HepG2 (cell line): ENCODE measurements around the gene TUBB2B. TPM values are rescaled to one million over a fixed set of nuclear protein-coding genes. Genes with fewer than 3 reads are reported as not detected.

Source experiments
- ATAC-seq: fragments of 200-7000 bp; cut with Tn5 transposase; 3 replicates; pipeline ENCODE4 v1.9.1; 2020; ENCODE audit warnings: mild to moderate bottlenecking, moderate library complexity
- BruUV-seq: library from RNA; stranded (reverse); fragments of 400-500 nt; replicated peaks from 2 replicates; lab custom pipeline; 2021; lab: Mats Ljungman, UMichigan
- CTCF ChIA-PET: fragments of 300-600 bp; formaldehyde crosslinking; extraction: SDS; loops from one replicate; lab custom pipeline; 2021; ENCODE audit warnings: low total read pairs, inconsistent platforms, low intra/inter-chr PET ratio; lab: Yijun Ruan, JAX
- POLR2A ChIA-PET: fragments of 350-600 bp; sonication (Branson Sonifier 250); formaldehyde crosslinking; loops from one replicate; lab custom pipeline; 2020; ENCODE audit warnings: antibody characterized with exemption, inconsistent platforms; lab: Yijun Ruan, JAX
- DNase-seq: peaks from one replicate; pipeline ENCODE4 v3.0.0-alpha.2; 2015; ENCODE audit warnings: low spot score
- FAIRE-seq: peaks from 3 replicates; lab custom pipeline; 2011; peaks lifted over from hg19 to GRCh38; lab: Jason Lieb, UNC
- H2AFZ ChIP-seq: one replicate; pipeline ENCODE4 v1.6.1; 2011; ENCODE audit warnings: low read length, inconsistent platforms
- H3K27ac ChIP-seq: fragments of 300-600 bp; 3 replicates; pipeline ENCODE4 v1.8.0; 2011; ENCODE audit warnings: mixed run types, mild to moderate bottlenecking, mixed read lengths, low read length, inconsistent platforms; ENCODE audit not compliant: insufficient read depth; ENCODE audit errors: extremely low read length
- H3K27me3 ChIP-seq, 2 experiments: fragments of 200-600 bp in 1 of 2; 2 replicates in 1 of 2; 3 replicates in 1 of 2; pipeline versions ENCODE4 v1.6.0 to v1.8.0; 2011; ENCODE audit warnings: low read length in 2 of 2, mild to moderate bottlenecking in 2 of 2, moderate library complexity in 2 of 2, inconsistent platforms in 1 of 2; ENCODE audit not compliant: insufficient read depth in 2 of 2, control insufficient read depth in 1 of 2
- H3K36me3 ChIP-seq, 2 experiments: fragments of 200-600 bp in 1 of 2; replicated peaks in 1 of 2; 2 replicates in 1 of 2; 3 replicates in 1 of 2; pipeline versions ENCODE4 v1.5.1 to v1.8.0; 2011; ENCODE audit warnings: low read length in 2 of 2, inconsistent platforms in 1 of 2; ENCODE audit not compliant: insufficient read depth in 2 of 2, control insufficient read depth in 1 of 2
- H3K4me1 ChIP-seq: 2 replicates; pipeline ENCODE4 v1.5.1; 2012; ENCODE audit warnings: low read length, inconsistent platforms; ENCODE audit not compliant: insufficient read depth
- H3K4me2 ChIP-seq: 2 replicates; pipeline ENCODE4 v1.6.0; 2011; ENCODE audit warnings: low read depth, low read length, inconsistent platforms
- H3K4me3 ChIP-seq, 3 experiments: fragments of 200-600 bp in 1 of 3; sonication (generic), shearing (Covaris generic) in 1 of 3; replicated peaks in 1 of 3; 2 replicates each; pipeline ENCODE4 v1.5.1; 2011 to 2016; ENCODE audit warnings: low read length in 3 of 3, inconsistent platforms in 2 of 3, low read depth in 2 of 3, mild to moderate bottlenecking in 2 of 3, control low read depth in 1 of 3, mixed read lengths in 1 of 3; ENCODE audit not compliant: insufficient read depth in 1 of 3
- H3K79me2 ChIP-seq: one replicate; pipeline ENCODE4 v1.6.1; 2011; ENCODE audit warnings: low read length, inconsistent platforms; ENCODE audit not compliant: insufficient read depth
- H3K9ac ChIP-seq: 2 replicates; pipeline ENCODE4 v1.6.0; 2011; ENCODE audit warnings: mild to moderate bottlenecking, low read depth, low read length, inconsistent platforms; ENCODE audit not compliant: insufficient read depth
- H3K9me3 ChIP-seq: 2 replicates; pipeline ENCODE4 v1.5.1; 2012; ENCODE audit warnings: mild to moderate bottlenecking, low read length
- H4K20me1 ChIP-seq: 2 replicates; pipeline ENCODE4 v1.6.0; 2011; ENCODE audit warnings: inconsistent platforms, mild to moderate bottlenecking, low read length, moderate library complexity; ENCODE audit not compliant: insufficient read depth
- CEBPB ChIP-seq: IDR thresholded peaks from 2 replicates; pipeline ENCODE4 v1.6.1; 2011; ENCODE audit warnings: low read depth, low read length, improper control_type of control experiment, borderline replicate concordance
- HCFC1 ChIP-seq: fragments of 150-350 bp; IDR thresholded peaks from 2 replicates; pipeline ENCODE4 v1.6.1; 2014; ENCODE audit warnings: low read depth, low read length
- HDAC6 ChIP-seq: fragments of 200-600 bp; sonication (generic); IDR thresholded peaks from 2 replicates; pipeline ENCODE4 v1.7.0; 2017; ENCODE audit warnings: mild to moderate bottlenecking, antibody characterized with exemption, low read length, low read depth
- MYNN ChIP-seq: sonication (generic); formaldehyde crosslinking; IDR thresholded peaks from 2 replicates; pipeline ENCODE4 v1.4.0; 2020; ENCODE audit warnings: mild to moderate bottlenecking, low read depth, missing genetic modification reagents
- NKX3-1 ChIP-seq: sonication (generic); formaldehyde crosslinking; IDR thresholded peaks from 2 replicates; pipeline ENCODE4 v1.5.0; 2020; ENCODE audit warnings: missing genetic modification reagents
- POLR2G ChIP-seq: fragments of 200-400 bp; formaldehyde crosslinking; IDR thresholded peaks from 2 replicates; pipeline ENCODE4 v1.6.1; 2018; ENCODE audit warnings: mild to moderate bottlenecking, low read depth, low read length, moderate library complexity
- RXRB ChIP-seq: IDR thresholded peaks from 2 replicates; pipeline ENCODE4 v1.6.1; 2016; ENCODE audit warnings: borderline replicate concordance, missing genetic modification reagents, missing compliant biosample characterization
- SMARCE1 ChIP-seq: fragments of 450-650 bp; IDR thresholded peaks from 2 replicates; pipeline ENCODE4 v1.6.1; 2017; ENCODE audit warnings: borderline replicate concordance
- SNAI1 ChIP-seq: sonication (generic); formaldehyde crosslinking; IDR thresholded peaks from 2 replicates; pipeline ENCODE4 v1.5.0; 2020; ENCODE audit warnings: mild to moderate bottlenecking, missing genetic modification reagents, borderline replicate concordance
- SNRNP70 ChIP-seq: fragments of 200-400 bp; formaldehyde crosslinking; IDR thresholded peaks from 2 replicates; pipeline ENCODE4 v1.6.1; 2017; ENCODE audit warnings: mild to moderate bottlenecking, low read depth, low read length, moderate library complexity
- TSC22D2 ChIP-seq: sonication (generic); formaldehyde crosslinking; IDR thresholded peaks from 2 replicates; pipeline ENCODE4 v1.5.1; 2020; ENCODE audit warnings: missing genetic modification reagents, mild to moderate bottlenecking, borderline replicate concordance
- ZMAT3 ChIP-seq: sonication (generic); formaldehyde crosslinking; conservative IDR thresholded peaks from 2 replicates; pipeline ENCODE4 v1.7.0; 2021; ENCODE audit warnings: missing genetic modification reagents
- ZNF572 ChIP-seq: sonication (generic); formaldehyde crosslinking; IDR thresholded peaks from 2 replicates; pipeline ENCODE4 v1.5.1; 2020; ENCODE audit warnings: mild to moderate bottlenecking, missing genetic modification reagents
- WGBS: methylation state at CpG from one replicate; pipeline ENCODE4 v1.1.6; 2017; ENCODE audit warnings: low lambda C conversion rate; 5-methylcytosine and 5-hydroxymethylcytosine counted together
- in situ Hi-C: cut with HindIII; loops from 2 replicates; pipeline ENCODE4 v1.10.0; 2017; ENCODE audit warnings: low pct_unique_long_range_greater_than_20kb; ENCODE audit not compliant: extremely low pct_ligation_motif_present
- intact Hi-C: fragments of 100-400 bp; cut with micrococcal nuclease; formaldehyde crosslinking; loops from one replicate; pipeline ENCODE4 v1.10.0; 2022; ENCODE audit not compliant: unreplicated experiment
- polyA plus RNA-seq, 8 experiments: library from polyadenylated mRNA; depleted of rRNA in 3 of 8; stranded (reverse) in 7 of 8; unstranded in 1 of 8; fragments of >200 nt; fragmentation: Illumina TruSeq in 4 of 8; extraction: Trizol in 4 of 8; gene quantifications; 2 replicates each; pipeline versions ENCODE4 v1.2.1 to v1.2.3, GENCODE V29; 2011 to 2016; ENCODE audit warnings: low read depth in 4 of 8, missing spikeins in 1 of 8, mixed read lengths in 1 of 8; ENCODE audit not compliant: insufficient read depth in 1 of 8
- total RNA-seq, 5 experiments: library from RNA; depleted of rRNA; stranded (reverse); fragments of >200 nt; fragmentation: Illumina TruSeq; extraction: Trizol; gene quantifications; 2 replicates each; pipeline ENCODE4 v1.2.3, GENCODE V29; 2016; ENCODE audit warnings: low read depth in 1 of 5

Gene TUBB2B
- total and polyA plus RNA-seq, 2 of the 13 experiments (the other 11 are each of a cell fraction or from before 2014, with no cell fraction given), result 10.3 to 23.6 TPM

GRCh38 chr6:3263096-3263495, 35.6 kb upstream of the TUBB2B start:
- POLR2A ChIA-PET, result no interaction called here

GRCh38 chr6:3261921-3262320, 34.5 kb upstream of the TUBB2B start:
- peaks cover 0 to 13% of the 10 kb centered on the region in 2 experiments; a peak in 3 of 5 replicates for H3K27me3 ChIP-seq
- H3K9ac ChIP-seq, result peak overlapping the region; percentile 12; the same call in 1 of the 2 replicates
- H3K4me2 ChIP-seq, result peak overlapping the region; percentile 79
- intact Hi-C loops, result no loop called here
- H3K79me2 ChIP-seq, result peaks cover 52% of the 10 kb centered on the region
- H4K20me1 ChIP-seq, result peaks cover 14% of the 10 kb centered on the region
- peaks cover 49% of the 10 kb centered on the region for H3K4me1 ChIP-seq
- H3K27ac ChIP-seq, result no peak overlapping the region
- TF ChIP-seq POLR2G, result peak; percentile 33; the same call in 1 of the 2 replicates
- no peak for TF ChIP-seq SNAI1 (CRISPR knock-in tag)
- TF ChIP-seq, all 625 proteins: peak for 1
- Histone ChIP-seq H3K4me3 (no peak overlapping the region; a peak in 1 of 6 replicates), H3K9me3 (no peaks in the 10 kb centered on the region), H2AFZ (no peak overlapping the region), H3K36me3 (peaks cover 15 to 27% of the 10 kb centered on the region in 2 experiments)
- BruUV-seq, result no TSS peak
- in situ Hi-C loops, result no loop called here
- WGBS, result 81% methylated on average over 7 of the region's 8 CpGs
- DNase-seq (no peak), ATAC-seq (no peak), FAIRE-seq (no peak)
- CTCF ChIA-PET, result no interaction called here
- POLR2A ChIA-PET, result interaction anchor here (1.1 kb wide), 1 partner anchor 14 kb away, joined by 4 read pairs; no protein-coding TSS in a partner anchor

More at GRCh38 chr6:3263096-3263495, 35.6 kb upstream of the TUBB2B start:
- FAIRE-seq (no peak), ATAC-seq (no peak), DNase-seq (no peak)
- no peak overlapping the region for H3K27ac ChIP-seq
- WGBS, result 93% methylated on average over 6 of the region's 6 CpGs
- H3K79me2 ChIP-seq, result peaks cover 54% of the 10 kb centered on the region
- H3K4me3 ChIP-seq, result no peak overlapping the region
- H3K36me3 ChIP-seq, result peaks cover 15 to 29% of the 10 kb centered on the region in 2 experiments
- no peak overlapping the region for H3K9ac ChIP-seq
- peaks cover 37% of the 10 kb centered on the region for H3K4me1 ChIP-seq
- no peaks in the 10 kb centered on the region for H3K9me3 ChIP-seq
- no TSS peak for BruUV-seq
- H3K27me3 ChIP-seq, result peaks cover 0 to 2% of the 10 kb centered on the region in 2 experiments; a peak in 2 of 5 replicates
- CTCF ChIA-PET, result no interaction called here
- H2AFZ ChIP-seq, result no peak overlapping the region
- H3K4me2 ChIP-seq, result no peak overlapping the region
- intact Hi-C loops, result no loop called here
- in situ Hi-C loops, result no loop called here
- TF ChIP-seq SMARCE1 (no peak), CEBPB (no peak), TSC22D2 (no peak), SNRNP70 (no peak), HCFC1 (no peak), ZNF572 (CRISPR knock-in tag) (no peak), MYNN (CRISPR knock-in tag) (no peak), RXRB (CRISPR knock-in tag) (no peak), ZMAT3 (CRISPR knock-in tag) (no peak), NKX3-1 (CRISPR knock-in tag) (no peak), HDAC6 (no peak)
- H4K20me1 ChIP-seq, result peaks cover 14% of the 10 kb centered on the region
